GM12878 (cell line): Measurements from ENCODE around the gene SWI5. TPM values are rescaled to one million over a fixed set of nuclear protein-coding genes. Genes with fewer than 3 reads are reported as not detected.

Experiments used
- ATF7 ChIP-seq: fragments of 450-650 bp; IDR thresholded peaks from 2 replicates; pipeline ENCODE4 v1.6.1; 2016; ENCODE audit warnings: low read depth, mild to moderate bottlenecking
- BMI1 ChIP-seq: fragments of 450-650 bp; IDR thresholded peaks from 2 replicates; pipeline ENCODE4 v1.6.1; 2016; ENCODE audit warnings: mild to moderate bottlenecking, moderate library complexity, borderline replicate concordance
- CREM ChIP-seq: IDR thresholded peaks from 2 replicates; pipeline ENCODE4 v1.6.1; 2014; ENCODE audit warnings: antibody characterized with exemption, low read depth
- DPF2 ChIP-seq: fragments of 450-650 bp; IDR thresholded peaks from 2 replicates; pipeline ENCODE4 v1.6.1; 2017; ENCODE audit warnings: mild to moderate bottlenecking
- ELK1 ChIP-seq: IDR thresholded peaks from 2 replicates; pipeline ENCODE4 v1.6.1; 2012; ENCODE audit warnings: low read depth, low read length, improper control_type of control experiment
- HDAC6 ChIP-seq: fragments of 200-600 bp; sonication (generic); IDR thresholded peaks from one replicate; pipeline ENCODE4 v1.8.0; 2017; ENCODE audit warnings: antibody characterized with exemption; ENCODE audit not compliant: unreplicated experiment
- IKZF2 ChIP-seq, 2 experiments: fragments of 450-650 bp; IDR thresholded peaks; 2 replicates each; pipeline ENCODE4 v1.6.1; 2017; ENCODE audit warnings: mild to moderate bottlenecking in 2 of 2, moderate library complexity in 2 of 2
- JUND ChIP-seq: IDR thresholded peaks from 2 replicates; pipeline ENCODE4 v1.6.1; 2012; ENCODE audit warnings: low read depth, mild to moderate bottlenecking, low read length, improper control_type of control experiment, moderate library complexity
- MEF2A ChIP-seq: IDR thresholded peaks from 2 replicates; pipeline ENCODE4 v1.6.1; 2011; ENCODE audit warnings: low read depth, mild to moderate bottlenecking, low read length, moderate library complexity; ENCODE audit not compliant: insufficient read depth
- MYC ChIP-seq: IDR thresholded peaks from 2 replicates; pipeline ENCODE4 v1.6.1; 2011; ENCODE audit warnings: mild to moderate bottlenecking, low read length, moderate library complexity, inconsistent platforms; ENCODE audit not compliant: insufficient read depth, insufficient replicate concordance, insufficient read length, severe bottlenecking
- POLR2AphosphoS2 ChIP-seq: IDR thresholded peaks from 2 replicates; pipeline ENCODE4 v1.6.1; 2011; ENCODE audit warnings: low read depth, mild to moderate bottlenecking, low read length, improper control_type of control experiment, moderate library complexity
- RAD21 ChIP-seq: IDR thresholded peaks from 2 replicates; pipeline ENCODE4 v1.6.1; 2011; ENCODE audit warnings: mild to moderate bottlenecking, low read depth, low read length, moderate library complexity; ENCODE audit not compliant: insufficient read depth
- RUNX3 ChIP-seq: IDR thresholded peaks from 2 replicates; pipeline ENCODE4 v1.6.1; 2012; ENCODE audit warnings: low read length, inconsistent platforms
- SIN3A ChIP-seq: IDR thresholded peaks from 2 replicates; pipeline ENCODE4 v1.6.1; 2012; ENCODE audit warnings: low read depth, low read length, improper control_type of control experiment
- SMARCA5 ChIP-seq: fragments of 450-650 bp; IDR thresholded peaks from 2 replicates; pipeline ENCODE4 v1.6.1; 2017; ENCODE audit warnings: mild to moderate bottlenecking
- SREBF2 ChIP-seq: IDR thresholded peaks from 2 replicates; pipeline ENCODE4 v1.6.1; 2012; ENCODE audit warnings: mild to moderate bottlenecking, low read length
- STAT1 ChIP-seq: fragments of 450-650 bp; conservative IDR thresholded peaks from 2 replicates; pipeline ENCODE4 v1.6.1; 2014; ENCODE audit warnings: antibody characterized with exemption, mild to moderate bottlenecking
- TBL1XR1 ChIP-seq: IDR thresholded peaks from 2 replicates; pipeline ENCODE4 v1.6.1; 2012; ENCODE audit warnings: low read depth, low read length, improper control_type of control experiment
- TCF12 ChIP-seq: IDR thresholded peaks from 2 replicates; pipeline ENCODE4 v1.6.1; 2011; ENCODE audit warnings: low read depth, mild to moderate bottlenecking, low read length
- YBX1 ChIP-seq: fragments of 450-650 bp; IDR thresholded peaks from 2 replicates; pipeline ENCODE4 v1.6.1; 2016; ENCODE audit warnings: antibody characterized with exemption
- YY1 ChIP-seq: IDR thresholded peaks from 2 replicates; pipeline ENCODE4 v1.6.1; 2011; ENCODE audit warnings: low read depth, mild to moderate bottlenecking, low read length
- ZNF622 ChIP-seq: fragments of 450-650 bp; IDR thresholded peaks from 2 replicates; pipeline ENCODE4 v1.6.1; 2017; ENCODE audit warnings: mild to moderate bottlenecking, inconsistent platforms
- polyA plus RNA-seq, 11 experiments: library from polyadenylated mRNA; depleted of rRNA in 4 of 11; unstranded in 6 of 11; stranded (reverse) in 5 of 11; fragments of >200 nt; fragmentation: Nextera tagmentation in 4 of 11; fragmentation: Illumina TruSeq in 1 of 11; extraction: Ambion mirVana in 4 of 11; extraction: Trizol in 1 of 11; gene quantifications; 1 replicate in 1 of 11; 2 replicates in 10 of 11; pipeline versions ENCODE4 v1.2.1 to v1.2.3, GENCODE V29; 2011 to 2016; ENCODE audit warnings: inconsistent platforms in 2 of 11, missing spikeins in 2 of 11, low read depth in 1 of 11
- total RNA-seq, 4 experiments: library from RNA; depleted of rRNA in 3 of 4; stranded (reverse); fragments of >200 nt in 3 of 4; fragmentation: Illumina TruSeq in 1 of 4; extraction: Trizol in 1 of 4; gene quantifications; 2 replicates each; pipeline versions ENCODE4 v1.2.1 to v1.2.3, GENCODE V29; 2013 to 2021
- TF ChIP-seq, protein P1 (sequence below): IDR thresholded peaks from 2 replicates; pipeline ENCODE4 v1.6.1; 2012; ENCODE audit warnings: improper control_type of control experiment, low read depth, low read length; ENCODE audit not compliant: insufficient replicate concordance

Gene SWI5
- total and polyA plus RNA-seq, 10 of the 15 experiments (the other 5 are each of a cell fraction or from before 2014, with no cell fraction given) = 13.3 to 36.2 (median 18.1) TPM

- peak; percentile 87 for TF ChIP-seq ATF7
- TF ChIP-seq BMI1 = peak; percentile 90
- TF ChIP-seq IKZF2 (IDR thresholded peaks at IDR 0.05) = peak in 1 of 2 experiments; percentile 44; a peak in 1 of 4 replicates
- peak; percentile 58; the same call in 1 of the 2 replicates for TF ChIP-seq POLR2AphosphoS2
- no peak for TF ChIP-seq JUND
- peak; percentile 99 for TF ChIP-seq SIN3A
- TF ChIP-seq STAT1 = peak; percentile 98
- peak; percentile 86 for TF ChIP-seq CREM
- TF ChIP-seq YBX1 = no peak
- TF ChIP-seq ELK1 = peak; percentile 78; the same call in 1 of the 2 replicates
- no peak for TF ChIP-seq HDAC6
- TF ChIP-seq MEF2A = peak; percentile 76; the same call in 1 of the 2 replicates
- TF ChIP-seq ZNF622 = no peak
- 0 out of 2 replicates have a peak, but pooled peaks have one; percentile 26 for TF ChIP-seq TCF12
- peak; percentile 82 for TF ChIP-seq RUNX3
- TF ChIP-seq, protein P1, sequence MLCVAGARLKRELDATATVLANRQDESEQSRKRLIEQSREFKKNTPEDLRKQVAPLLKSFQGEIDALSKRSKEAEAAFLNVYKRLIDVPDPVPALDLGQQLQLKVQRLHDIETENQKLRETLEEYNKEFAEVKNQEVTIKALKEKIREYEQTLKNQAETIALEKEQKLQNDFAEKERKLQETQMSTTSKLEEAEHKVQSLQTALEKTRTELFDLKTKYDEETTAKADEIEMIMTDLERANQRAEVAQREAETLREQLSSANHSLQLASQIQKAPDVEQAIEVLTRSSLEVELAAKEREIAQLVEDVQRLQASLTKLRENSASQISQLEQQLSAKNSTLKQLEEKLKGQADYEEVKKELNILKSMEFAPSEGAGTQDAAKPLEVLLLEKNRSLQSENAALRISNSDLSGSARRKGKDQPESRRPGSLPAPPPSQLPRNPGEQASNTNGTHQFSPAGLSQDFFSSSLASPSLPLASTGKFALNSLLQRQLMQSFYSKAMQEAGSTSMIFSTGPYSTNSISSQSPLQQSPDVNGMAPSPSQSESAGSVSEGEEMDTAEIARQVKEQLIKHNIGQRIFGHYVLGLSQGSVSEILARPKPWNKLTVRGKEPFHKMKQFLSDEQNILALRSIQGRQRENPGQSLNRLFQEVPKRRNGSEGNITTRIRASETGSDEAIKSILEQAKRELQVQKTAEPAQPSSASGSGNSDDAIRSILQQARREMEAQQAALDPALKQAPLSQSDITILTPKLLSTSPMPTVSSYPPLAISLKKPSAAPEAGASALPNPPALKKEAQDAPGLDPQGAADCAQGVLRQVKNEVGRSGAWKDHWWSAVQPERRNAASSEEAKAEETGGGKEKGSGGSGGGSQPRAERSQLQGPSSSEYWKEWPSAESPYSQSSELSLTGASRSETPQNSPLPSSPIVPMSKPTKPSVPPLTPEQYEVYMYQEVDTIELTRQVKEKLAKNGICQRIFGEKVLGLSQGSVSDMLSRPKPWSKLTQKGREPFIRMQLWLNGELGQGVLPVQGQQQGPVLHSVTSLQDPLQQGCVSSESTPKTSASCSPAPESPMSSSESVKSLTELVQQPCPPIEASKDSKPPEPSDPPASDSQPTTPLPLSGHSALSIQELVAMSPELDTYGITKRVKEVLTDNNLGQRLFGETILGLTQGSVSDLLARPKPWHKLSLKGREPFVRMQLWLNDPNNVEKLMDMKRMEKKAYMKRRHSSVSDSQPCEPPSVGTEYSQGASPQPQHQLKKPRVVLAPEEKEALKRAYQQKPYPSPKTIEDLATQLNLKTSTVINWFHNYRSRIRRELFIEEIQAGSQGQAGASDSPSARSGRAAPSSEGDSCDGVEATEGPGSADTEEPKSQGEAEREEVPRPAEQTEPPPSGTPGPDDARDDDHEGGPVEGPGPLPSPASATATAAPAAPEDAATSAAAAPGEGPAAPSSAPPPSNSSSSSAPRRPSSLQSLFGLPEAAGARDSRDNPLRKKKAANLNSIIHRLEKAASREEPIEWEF = no peak
- no peak; the same call in 1 of the 2 replicates for TF ChIP-seq TBL1XR1
- TF ChIP-seq YY1 = peak; percentile 99
- no peak for TF ChIP-seq SMARCA5
- peak; percentile 81 for TF ChIP-seq MYC
- peak; percentile 54; the same call in 1 of the 2 replicates for TF ChIP-seq SREBF2
- no peak for TF ChIP-seq RAD21
- peak; percentile 59; the same call in 1 of the 2 replicates for TF ChIP-seq DPF2
Observed at GRCh38 chr9:128322404-128323211, 46.5 kb downstream of the SWI5 start, which contains the start of the genes COQ4 and TRUB2 (continued).
